Measurements from ENCODE around the gene SNX10. TPM values are rescaled to one million over a fixed set of nuclear protein-coding genes. Genes with fewer than 3 reads are reported as not detected.

SNX10 gene
- total RNA-seq, 1 donor from 2014 or later: 1.1 TPM

DNA sequence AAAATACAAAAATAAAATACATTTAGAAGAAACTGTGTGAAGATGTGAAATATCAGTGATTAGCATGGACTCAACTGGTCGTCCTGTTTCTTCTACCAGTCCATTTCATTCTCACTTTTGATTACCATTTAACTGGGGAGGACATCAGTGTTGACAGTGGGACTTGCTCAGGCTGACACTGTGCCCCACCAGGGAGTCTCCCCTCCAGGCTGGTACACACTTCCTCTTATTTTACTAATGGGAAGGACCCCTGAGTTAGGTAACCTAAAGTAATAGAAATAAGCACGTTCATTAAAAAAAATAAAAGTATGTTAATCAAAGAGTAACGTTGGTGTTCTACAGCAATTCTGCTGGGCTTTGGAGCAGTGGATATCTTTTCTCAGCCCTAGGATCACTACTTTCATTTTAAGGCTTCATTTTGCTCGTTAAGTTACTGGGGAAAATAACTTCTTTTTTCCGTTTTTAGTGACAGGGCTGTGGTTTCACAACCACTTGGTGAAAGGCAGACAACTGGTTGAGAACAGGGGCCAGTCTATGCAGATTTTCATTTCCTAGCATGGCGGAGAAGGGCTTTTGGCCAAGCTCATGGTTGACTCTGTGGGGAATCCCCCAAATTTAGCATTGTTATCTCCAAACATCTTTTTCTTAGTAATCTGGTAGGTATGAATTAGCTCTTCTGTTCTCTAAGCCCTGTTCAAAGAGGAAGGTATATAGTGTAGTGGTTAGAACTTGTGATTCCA, 2.1 kb downstream of the SNX10 start:
- no peak for DNase-seq
- intact Hi-C loops (cut with micrococcal nuclease): no loop called here
- no peak for ATAC-seq

- no peak for ATAC-seq
- no peak for DNase-seq
- intact Hi-C loops (cut with micrococcal nuclease): no loop called here
Measured at GRCh38 chr7:26295015-26295414, 3.4 kb downstream of the SNX10 start.

GRCh38 chr7:26295586-26295985, 3.9 kb downstream of the SNX10 start:
- DNase-seq: no peak
- ATAC-seq: no peak
- intact Hi-C loops (cut with micrococcal nuclease): no loop called here

DNA sequence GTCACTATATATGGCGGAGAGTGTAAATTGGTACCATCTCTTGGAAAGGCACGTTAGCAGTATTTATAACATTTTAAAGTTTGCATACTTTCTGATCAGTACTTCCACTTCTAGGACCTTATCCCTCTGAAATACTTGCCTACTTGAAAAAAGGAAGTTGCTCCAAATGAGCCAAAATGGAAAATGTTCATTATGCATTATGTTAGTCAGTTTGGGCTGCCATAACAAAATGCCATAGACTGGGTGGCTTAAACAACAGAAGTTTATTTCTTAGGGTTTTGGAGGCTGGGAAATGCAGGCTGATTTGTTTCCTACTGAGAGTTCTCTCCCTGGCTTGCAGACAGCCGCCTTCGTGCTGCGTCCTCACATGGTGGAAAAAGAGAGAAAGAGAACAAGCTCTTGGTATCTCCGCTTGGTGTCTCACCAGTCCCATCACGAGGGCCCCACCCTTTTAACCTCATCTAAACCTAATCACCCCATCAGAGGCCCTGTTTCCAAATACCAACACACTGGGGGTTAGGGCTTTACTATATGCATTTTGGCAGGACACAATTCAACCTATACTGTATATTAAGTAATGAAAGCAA, 6.9 kb downstream of the SNX10 start:
- DNase-seq: no peak
- no peak for ATAC-seq
- intact Hi-C loops (cut with micrococcal nuclease): no loop called here

DNA sequence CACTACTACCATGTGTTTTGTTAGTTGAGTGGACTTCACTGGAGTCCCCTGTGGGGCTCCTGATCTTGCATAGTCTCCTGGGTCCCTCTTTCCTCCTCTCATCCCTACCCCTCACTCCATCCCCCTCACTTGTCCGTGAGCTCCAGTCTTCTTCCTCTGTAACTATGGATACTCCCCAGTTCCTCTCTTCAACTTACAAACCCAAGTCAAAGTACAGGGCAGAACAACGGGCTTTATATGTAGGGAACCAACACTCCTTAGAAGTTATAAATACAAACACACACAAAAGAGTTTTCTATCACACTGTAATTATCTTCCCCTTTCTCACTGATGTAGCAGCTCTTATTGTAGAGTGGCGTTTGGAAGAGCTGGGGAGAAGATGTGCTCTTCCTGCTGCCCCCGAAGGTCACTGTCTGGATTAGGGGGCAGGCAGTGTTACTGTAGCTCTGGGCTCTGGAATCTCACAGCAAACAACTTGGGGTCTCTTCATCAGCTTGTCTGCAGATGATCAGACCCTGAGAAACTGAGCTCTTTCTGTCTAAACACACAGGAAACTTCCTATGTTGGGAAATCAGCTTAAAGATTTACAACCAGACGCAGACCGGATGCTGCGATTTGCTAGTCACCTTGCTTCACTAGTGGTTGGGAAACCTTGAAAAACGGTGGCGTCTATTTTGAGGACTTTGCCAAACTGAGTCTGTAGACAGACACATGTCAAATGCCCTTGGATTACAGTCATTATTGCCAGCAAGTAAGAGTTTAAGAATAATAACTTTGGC, 13.6 kb downstream of the SNX10 start:
- ATAC-seq (no peak), DNase-seq (no peak)
- intact Hi-C loops (cut with micrococcal nuclease): no loop called here

DNA sequence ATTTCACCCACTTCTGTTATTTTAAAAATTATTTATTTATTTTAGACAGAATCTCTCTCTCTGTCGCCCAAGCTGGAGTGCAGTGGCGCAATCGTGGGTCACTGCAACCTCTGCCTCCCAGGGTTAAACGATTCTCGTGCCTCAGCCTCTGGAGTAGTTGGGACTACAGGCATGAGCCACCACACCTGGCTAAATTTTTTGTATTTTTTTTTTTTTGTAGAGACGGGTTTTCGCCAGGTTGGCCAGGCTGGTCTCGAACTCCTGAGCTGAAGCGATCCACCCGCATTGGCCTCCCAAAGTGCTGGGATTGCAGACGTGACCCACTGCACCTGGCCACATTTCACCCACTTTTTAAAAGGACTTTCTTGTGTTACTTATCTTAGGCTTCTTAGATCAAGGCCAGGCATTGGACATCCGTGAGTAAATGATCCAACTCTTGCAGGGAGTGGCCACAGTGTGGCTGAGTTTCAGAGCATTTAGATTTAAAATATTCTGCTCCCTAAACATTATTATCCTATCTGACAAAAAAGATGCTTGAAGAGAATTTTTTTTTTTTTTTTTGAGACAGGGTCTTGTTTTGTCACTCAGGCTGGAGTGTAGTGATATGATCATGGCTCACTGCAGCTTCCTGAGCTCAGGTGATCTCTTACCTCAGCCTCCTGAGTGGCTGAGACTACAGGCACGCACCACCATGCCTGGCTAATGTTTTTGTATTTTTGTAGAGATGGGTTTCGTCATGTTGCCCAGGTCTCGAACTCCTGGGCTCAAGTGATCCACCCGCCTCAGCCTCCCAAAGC, 14.4 kb downstream of the SNX10 start:
- intact Hi-C loops (cut with micrococcal nuclease): no loop called here
- DNase-seq: no peak

GRCh38 chr7:26306790-26307189, 15.1 kb downstream of the SNX10 start:
- intact Hi-C loops (cut with micrococcal nuclease): no loop called here
- DNase-seq (no peak), ATAC-seq (no peak)

More for the DNA sequence above, 14.4 kb downstream of the SNX10 start:
- no peak for ATAC-seq

DNA sequence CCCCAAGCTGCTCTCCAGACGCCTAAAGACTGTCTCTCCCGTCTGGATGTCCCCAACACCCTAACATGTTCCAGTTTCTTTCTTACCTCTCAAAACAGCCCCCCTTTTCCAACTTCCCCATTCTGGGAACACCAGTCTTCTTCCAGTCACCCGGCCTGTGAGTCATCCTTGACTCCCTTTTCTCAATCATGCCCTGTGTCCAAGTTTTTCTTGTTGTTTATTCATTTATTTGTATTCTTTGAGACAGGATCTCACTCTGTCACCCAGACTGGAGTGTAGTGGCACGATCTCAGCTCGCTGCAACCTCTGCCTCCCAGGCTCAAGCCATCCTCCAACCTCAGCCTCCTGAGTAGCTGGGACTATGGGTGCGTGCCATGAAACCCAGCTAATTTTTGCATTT, 15.6 kb downstream of the SNX10 start:
- intact Hi-C loops (cut with micrococcal nuclease): no loop called here
- ATAC-seq (no peak), DNase-seq (no peak)

GRCh38 chr7:26307791-26308190, 16.1 kb downstream of the SNX10 start:
- no peak for DNase-seq
- no peak for ATAC-seq
- intact Hi-C loops (cut with micrococcal nuclease): no loop called here

- no peak for ATAC-seq
- intact Hi-C loops (cut with micrococcal nuclease): no loop called here
- DNase-seq: no peak
Measured at GRCh38 chr7:26308551-26308950, 16.9 kb downstream of the SNX10 start.

GRCh38 chr7:26309089-26309488, 17.4 kb downstream of the SNX10 start:
- DNase-seq: no peak
- no peak for ATAC-seq
- intact Hi-C loops (cut with micrococcal nuclease): no loop called here

GRCh38 chr7:26311798-26312197, 20.1 kb downstream of the SNX10 start:
- no peak for DNase-seq
- no peak for ATAC-seq
- intact Hi-C loops (cut with micrococcal nuclease): no loop called here

- DNase-seq (no peak), ATAC-seq (no peak)
- intact Hi-C loops (cut with micrococcal nuclease): no loop called here
Measured at GRCh38 chr7:26317211-26317610, 25.5 kb downstream of the SNX10 start.

DNA sequence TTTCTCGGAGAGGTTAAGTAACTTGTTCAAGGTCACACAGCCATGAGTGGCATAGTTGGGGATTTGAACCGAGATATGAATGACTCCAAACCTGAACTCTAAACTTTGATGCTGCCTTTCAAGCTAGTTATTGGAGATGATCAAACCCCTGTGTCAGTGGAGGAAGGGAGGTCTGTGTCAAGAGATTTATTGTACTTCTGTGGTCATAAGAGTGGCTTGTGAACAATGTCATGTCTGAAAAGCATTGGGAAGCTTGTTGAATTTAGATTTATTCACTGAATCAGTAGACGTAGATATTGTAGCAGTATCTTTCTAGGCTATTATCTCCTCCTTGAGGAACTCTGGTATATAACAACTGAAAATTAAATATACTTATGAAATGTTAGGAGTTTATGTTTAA, 27.3 kb downstream of the SNX10 start:
- ATAC-seq (no peak), DNase-seq (no peak)
- intact Hi-C loops (cut with micrococcal nuclease): no loop called here

GRCh38 chr7:26319636-26320035, 28.0 kb downstream of the SNX10 start:
- intact Hi-C loops (cut with micrococcal nuclease): no loop called here
- ATAC-seq (no peak), DNase-seq (no peak)

DNA sequence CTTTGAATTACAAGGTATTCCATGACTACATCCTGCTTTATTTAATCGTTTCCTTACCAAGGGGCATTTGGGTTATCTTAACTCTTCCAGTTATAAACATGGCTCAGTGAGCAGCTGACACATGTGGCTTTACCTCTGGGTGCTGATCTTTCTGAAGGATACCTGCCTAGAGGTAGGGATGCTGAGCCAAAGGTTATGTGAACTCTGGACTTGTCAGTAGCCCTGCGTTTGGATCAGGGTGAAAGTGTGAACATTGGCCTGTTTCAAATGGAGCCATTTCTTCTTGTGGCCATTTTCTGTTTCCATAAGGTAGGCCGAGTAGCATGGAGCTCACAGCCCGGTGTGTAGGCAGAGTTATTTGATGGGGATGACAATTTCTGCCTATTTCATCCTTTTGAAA, 29.2 kb downstream of the SNX10 start:
- intact Hi-C loops (cut with micrococcal nuclease): no loop called here
- ATAC-seq: no peak

GRCh38 chr7:26321435-26321834, 29.8 kb downstream of the SNX10 start:
- DNase-seq (no peak), ATAC-seq (no peak)
- intact Hi-C loops (cut with micrococcal nuclease): no loop called here

More for the DNA sequence above, 29.2 kb downstream of the SNX10 start:
- DNase-seq: no peak

- intact Hi-C loops (cut with micrococcal nuclease): no loop called here
- ATAC-seq (no peak), DNase-seq (no peak)
Measured at GRCh38 chr7:26326211-26326610, 34.5 kb downstream of the SNX10 start.

DNA sequence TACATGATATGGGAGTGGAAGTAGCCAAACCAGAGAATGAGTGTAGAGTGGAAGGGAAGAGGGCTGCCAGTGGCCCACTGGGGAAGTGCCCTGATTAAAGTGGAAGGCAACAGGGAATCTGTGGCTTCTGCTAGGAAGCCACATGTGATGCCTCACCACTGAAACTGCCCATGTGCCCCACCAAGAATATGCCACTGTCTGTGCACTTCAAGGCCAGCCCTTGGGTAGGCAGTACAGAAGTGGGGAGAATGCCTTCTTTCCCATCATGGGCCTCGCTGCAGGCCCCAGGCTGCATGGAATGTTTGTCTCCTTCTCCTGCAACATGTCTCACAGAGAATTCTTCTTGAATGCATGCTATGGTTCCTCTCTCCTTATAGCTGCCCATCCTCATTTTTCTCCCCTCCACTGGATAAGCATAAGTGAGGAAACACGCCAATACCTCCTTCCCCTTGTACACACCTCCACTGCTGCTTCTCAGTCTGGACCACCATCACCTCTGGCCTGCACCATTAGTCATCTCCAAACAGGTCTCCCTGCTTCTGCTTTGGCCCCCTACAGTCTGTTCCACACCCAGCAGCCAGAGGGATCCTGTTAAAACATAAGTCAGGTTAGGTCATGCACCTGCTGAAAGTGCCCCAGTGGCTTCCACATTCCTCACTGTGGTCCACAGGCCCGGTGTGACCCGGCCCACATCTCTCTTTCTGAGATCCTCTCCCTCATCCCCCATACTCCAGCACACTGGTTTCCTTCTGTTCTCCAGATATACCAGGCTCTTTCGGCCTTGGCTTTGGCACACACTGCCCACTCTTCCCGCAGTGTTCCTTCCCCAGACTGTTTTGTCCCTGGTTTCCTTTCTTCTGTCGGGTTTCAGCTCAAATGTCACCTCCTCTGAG, 37.1 kb downstream of the SNX10 start:
- ATAC-seq (no peak), DNase-seq (no peak)
- intact Hi-C loops (cut with micrococcal nuclease): no loop called here

All from left ventricle myocardium superior (tissue), 1 donor.